Mucosa of rectum (tissue), 2 donors: ENCODE data around the gene THNSL1.

Experiments
- H3K27ac ChIP-seq, 2 donors: one replicate each; pipeline ENCODE4 v1.7.0; 2013; ENCODE audit warnings: inconsistent platforms in 2 of 2, low read depth in 2 of 2, low read length in 2 of 2
- H3K27me3 ChIP-seq, 2 donors: one replicate each; pipeline ENCODE4 v1.7.0; 2013; ENCODE audit warnings: low read length in 2 of 2; ENCODE audit not compliant: control insufficient read depth in 2 of 2, insufficient read depth in 2 of 2
- H3K36me3 ChIP-seq, 2 donors: one replicate each; pipeline ENCODE4 v1.7.0; 2013; ENCODE audit warnings: low read length in 2 of 2; ENCODE audit not compliant: control insufficient read depth in 2 of 2, insufficient read depth in 2 of 2
- H3K4me1 ChIP-seq, 2 donors: one replicate each; pipeline ENCODE4 v1.7.0; 2013; ENCODE audit warnings: low read length in 2 of 2, mild to moderate bottlenecking in 1 of 2; ENCODE audit not compliant: control insufficient read depth in 2 of 2, insufficient read depth in 2 of 2
- H3K4me3 ChIP-seq, 2 donors: one replicate each; pipeline ENCODE4 v1.7.0; 2013; ENCODE audit warnings: low read length in 2 of 2
- H3K9ac ChIP-seq, 2 donors: one replicate each; pipeline ENCODE4 v1.7.0; 2013; ENCODE audit warnings: low read length in 2 of 2, low read depth in 1 of 2, mild to moderate bottlenecking in 1 of 2
- H3K9me3 ChIP-seq, 2 donors: one replicate each; pipeline ENCODE4 v1.7.0; 2013; ENCODE audit warnings: low read length in 2 of 2; ENCODE audit not compliant: control insufficient read depth in 2 of 2
- donor health status: healthy.
- donor health status: Normal muscosa, but diverticular disease.

THNSL1 gene

GRCh38 chr10:25063644-25064043 lies 47.2 kb downstream of the THNSL1 start:
- Histone ChIP-seq H3K36me3 (no peaks in the 10 kb centered on the region), H3K9ac (no peak overlapping the region), H3K4me1 (peaks cover 0 to 20% of the 10 kb centered on the region in 2 donors), H3K9me3 (no peaks in the 10 kb centered on the region), H3K27ac (no peak overlapping the region), H3K4me3 (no peak overlapping the region), H3K27me3 (no peaks in the 10 kb centered on the region)

GRCh38 chr10:25064401-25064800 lies 48.0 kb downstream of the THNSL1 start:
- Histone ChIP-seq H3K4me3 (no peak overlapping the region), H3K9me3 (no peaks in the 10 kb centered on the region), H3K36me3 (no peaks in the 10 kb centered on the region), H3K4me1 (peaks cover 0 to 19% of the 10 kb centered on the region in 2 donors), H3K27me3 (no peaks in the 10 kb centered on the region), H3K27ac (no peak overlapping the region), H3K9ac (no peak overlapping the region)

- no peaks in the 10 kb centered on the region for H3K36me3 ChIP-seq
- peaks cover 0 to 9% of the 10 kb centered on the region in 2 donors for H3K4me1 ChIP-seq
- no peaks in the 10 kb centered on the region for H3K9me3 ChIP-seq
- H3K27ac ChIP-seq = no peak overlapping the region
- H3K9ac ChIP-seq = no peak overlapping the region
- no peak overlapping the region for H3K4me3 ChIP-seq
- no peaks in the 10 kb centered on the region for H3K27me3 ChIP-seq
Measured at GRCh38 chr10:25065761-25066476, 49.5 kb downstream of the THNSL1 start.

- no peak overlapping the region for H3K9ac ChIP-seq
- no peaks in the 10 kb centered on the region for H3K4me1 ChIP-seq
- no peaks in the 10 kb centered on the region for H3K9me3 ChIP-seq
- H3K4me3 ChIP-seq = no peak overlapping the region
- H3K27ac ChIP-seq = no peak overlapping the region
- H3K36me3 ChIP-seq = no peaks in the 10 kb centered on the region
- no peaks in the 10 kb centered on the region for H3K27me3 ChIP-seq
Measured at GRCh38 chr10:25068152-25069058, 52.0 kb downstream of the THNSL1 start.

- no peaks in the 10 kb centered on the region for H3K9me3 ChIP-seq
- no peaks in the 10 kb centered on the region for H3K27me3 ChIP-seq
- no peak overlapping the region for H3K27ac ChIP-seq
- H3K36me3 ChIP-seq = no peaks in the 10 kb centered on the region
- no peaks in the 10 kb centered on the region for H3K4me1 ChIP-seq
- H3K9ac ChIP-seq = no peak overlapping the region
- no peak overlapping the region for H3K4me3 ChIP-seq
Measured at GRCh38 chr10:25071227-25071626, 54.8 kb downstream of the THNSL1 start.

GRCh38 chr10:25072786-25073185 lies 56.4 kb downstream of the THNSL1 start:
- no peak overlapping the region for H3K4me3 ChIP-seq
- H3K4me1 ChIP-seq = no peaks in the 10 kb centered on the region
- H3K9me3 ChIP-seq = no peaks in the 10 kb centered on the region
- H3K36me3 ChIP-seq = no peaks in the 10 kb centered on the region
- no peak overlapping the region for H3K27ac ChIP-seq
- H3K9ac ChIP-seq = no peak overlapping the region
- H3K27me3 ChIP-seq = no peaks in the 10 kb centered on the region

- Histone ChIP-seq H3K4me3 (no peak overlapping the region), H3K27ac (no peak overlapping the region), H3K9me3 (no peaks in the 10 kb centered on the region), H3K9ac (no peak overlapping the region), H3K27me3 (no peaks in the 10 kb centered on the region), H3K36me3 (no peaks in the 10 kb centered on the region), H3K4me1 (peaks cover 0 to 17% of the 10 kb centered on the region in 2 donors)
Measured at GRCh38 chr10:25075825-25076224, 59.4 kb downstream of the THNSL1 start.
